ENCODE measurements around the gene FOXP1. TPM values are rescaled to one million over a fixed set of nuclear protein-coding genes. Genes with fewer than 3 reads are reported as not detected.

Gene FOXP1
- total and polyA plus RNA-seq, 2 donors (not counting 1 experiment from before 2014, with no cell fraction given), result 70.3 to 101 TPM

DNA sequence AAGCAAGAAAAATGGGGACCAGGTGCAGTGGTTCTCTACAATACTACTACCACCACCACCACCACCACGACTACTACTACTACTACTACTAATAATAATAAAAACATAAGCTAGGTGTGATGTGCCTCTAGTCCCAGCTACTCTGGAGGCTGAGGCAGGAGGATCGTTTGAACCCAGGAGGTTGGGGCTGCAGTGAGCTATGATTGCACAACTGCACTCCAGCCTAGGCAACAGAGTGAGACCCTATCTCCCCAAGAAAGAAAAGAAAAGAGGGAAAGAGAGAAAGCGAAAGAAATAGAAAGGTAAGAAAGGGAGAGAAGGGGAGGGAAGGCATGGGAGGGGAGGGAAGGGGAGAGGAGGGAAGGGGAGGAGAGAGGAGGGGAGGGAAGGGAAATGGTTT is 350.6 kb downstream of the FOXP1 start:
- Histone ChIP-seq H3K27ac (ENCODE audit: insufficient read depth, low read length) (no peak overlapping the region), H3K4me3 (replicated peaks in 1 of 4; ENCODE audit: control extremely low read depth in 1 of 4, insufficient read depth in 1 of 4, low read depth in 3 of 4, low read length in 4 of 4) (no peak overlapping the region), H3K27me3 (ENCODE audit: control insufficient read depth, insufficient read depth, low read length) (no peaks in the 10 kb centered on the region), H3K4me1 (ENCODE audit: control insufficient read depth, extremely low read depth, insufficient read depth, low read length) (no peaks in the 10 kb centered on the region), H3K9me3 (ENCODE audit: control insufficient read depth, insufficient read depth, low read depth, low read length) (no peaks in the 10 kb centered on the region), H3K4me2 (ENCODE audit: extremely low read depth, insufficient read depth, low read length) (no peak overlapping the region), H3K79me2 (ENCODE audit: control insufficient read depth, insufficient read depth, low read length) (no peaks in the 10 kb centered on the region), H4K20me1 (ENCODE audit: control insufficient read depth, extremely low read depth, insufficient read depth, low read length) (no peaks in the 10 kb centered on the region), H3K36me3 (ENCODE audit: control insufficient read depth, insufficient read depth, low read length) (no peaks in the 10 kb centered on the region), H3K9ac (ENCODE audit: insufficient read depth, low read length) (no peak overlapping the region), H2AFZ (ENCODE audit: low read length) (no peak overlapping the region)
- no peak for TF ChIP-seq EZH2 (IDR thresholded peaks at IDR 0.05; ENCODE audit: low read length, missing control alignments)
- no peak for DNase-seq (ENCODE audit: low read depth in 2 of 2)

DNA sequence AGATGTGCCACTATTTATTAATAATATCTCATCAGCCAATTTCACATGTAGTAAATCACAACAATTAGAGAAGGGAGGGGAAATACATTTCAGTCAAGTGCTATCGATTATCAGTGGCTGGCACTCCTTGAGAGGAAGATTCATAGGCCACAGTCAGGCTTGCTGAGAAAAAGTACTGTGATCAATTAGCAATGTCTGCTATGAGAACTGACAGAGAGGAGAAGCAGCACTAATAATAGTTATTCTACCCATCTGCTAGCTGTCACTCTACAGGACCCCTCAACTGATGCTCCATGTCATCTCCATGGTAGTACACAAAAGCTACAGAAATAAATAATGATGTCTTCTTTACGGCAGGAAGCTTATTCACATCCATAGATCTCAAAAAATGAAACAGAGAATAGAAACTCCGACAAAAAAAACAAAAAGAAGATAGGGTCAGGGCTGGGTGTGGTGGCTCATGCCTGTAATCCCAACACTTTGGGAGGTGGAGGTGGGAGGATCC is 351.3 kb downstream of the FOXP1 start:
- Histone ChIP-seq H3K4me2 (ENCODE audit: extremely low read depth, insufficient read depth, low read length) (no peak overlapping the region), H3K36me3 (ENCODE audit: control insufficient read depth, insufficient read depth, low read length) (no peaks in the 10 kb centered on the region), H2AFZ (ENCODE audit: low read length) (no peak overlapping the region), H3K27me3 (ENCODE audit: control insufficient read depth, insufficient read depth, low read length) (no peaks in the 10 kb centered on the region), H3K4me1 (ENCODE audit: control insufficient read depth, extremely low read depth, insufficient read depth, low read length) (no peaks in the 10 kb centered on the region), H3K27ac (ENCODE audit: insufficient read depth, low read length) (no peak overlapping the region), H3K79me2 (ENCODE audit: control insufficient read depth, insufficient read depth, low read length) (no peaks in the 10 kb centered on the region), H3K4me3 (replicated peaks in 1 of 4; ENCODE audit: control extremely low read depth in 1 of 4, insufficient read depth in 1 of 4, low read depth in 3 of 4, low read length in 4 of 4) (no peak overlapping the region), H3K9me3 (ENCODE audit: control insufficient read depth, insufficient read depth, low read depth, low read length) (no peaks in the 10 kb centered on the region), H4K20me1 (ENCODE audit: control insufficient read depth, extremely low read depth, insufficient read depth, low read length) (no peaks in the 10 kb centered on the region), H3K9ac (ENCODE audit: insufficient read depth, low read length) (no peak overlapping the region)
- no peak for DNase-seq (ENCODE audit: low read depth in 2 of 2)
- TF ChIP-seq EZH2 (IDR thresholded peaks at IDR 0.05; ENCODE audit: low read length, missing control alignments), result no peak
- TF ChIP-seq, protein P1, sequence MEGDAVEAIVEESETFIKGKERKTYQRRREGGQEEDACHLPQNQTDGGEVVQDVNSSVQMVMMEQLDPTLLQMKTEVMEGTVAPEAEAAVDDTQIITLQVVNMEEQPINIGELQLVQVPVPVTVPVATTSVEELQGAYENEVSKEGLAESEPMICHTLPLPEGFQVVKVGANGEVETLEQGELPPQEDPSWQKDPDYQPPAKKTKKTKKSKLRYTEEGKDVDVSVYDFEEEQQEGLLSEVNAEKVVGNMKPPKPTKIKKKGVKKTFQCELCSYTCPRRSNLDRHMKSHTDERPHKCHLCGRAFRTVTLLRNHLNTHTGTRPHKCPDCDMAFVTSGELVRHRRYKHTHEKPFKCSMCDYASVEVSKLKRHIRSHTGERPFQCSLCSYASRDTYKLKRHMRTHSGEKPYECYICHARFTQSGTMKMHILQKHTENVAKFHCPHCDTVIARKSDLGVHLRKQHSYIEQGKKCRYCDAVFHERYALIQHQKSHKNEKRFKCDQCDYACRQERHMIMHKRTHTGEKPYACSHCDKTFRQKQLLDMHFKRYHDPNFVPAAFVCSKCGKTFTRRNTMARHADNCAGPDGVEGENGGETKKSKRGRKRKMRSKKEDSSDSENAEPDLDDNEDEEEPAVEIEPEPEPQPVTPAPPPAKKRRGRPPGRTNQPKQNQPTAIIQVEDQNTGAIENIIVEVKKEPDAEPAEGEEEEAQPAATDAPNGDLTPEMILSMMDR (conservative IDR thresholded peaks at IDR 0.05 in 1 of 2, IDR thresholded peaks at IDR 0.05 in 1 of 2; ENCODE audit: low read depth in 1 of 2, low read length in 2 of 2), result no peak

DNA sequence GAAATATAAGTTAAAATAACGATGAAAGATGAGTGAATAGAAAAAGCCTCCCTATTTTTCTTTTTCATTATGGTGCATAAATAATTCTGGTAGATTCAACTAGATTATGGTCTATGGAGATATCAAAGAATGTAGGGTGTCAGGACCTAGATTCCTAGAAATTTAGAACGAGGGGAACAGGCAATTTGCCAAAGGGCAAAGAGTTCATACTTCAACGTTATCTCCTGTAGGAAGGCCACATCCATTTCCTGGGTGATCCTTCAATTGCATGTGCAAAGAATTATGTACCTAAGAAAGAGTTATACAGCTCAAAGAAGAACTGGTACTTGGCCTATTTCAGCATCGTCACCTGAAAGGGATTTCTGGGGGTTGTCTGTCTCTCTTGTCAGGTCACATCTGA is 351.8 kb downstream of the FOXP1 start:
- H4K20me1 ChIP-seq (ENCODE audit: control insufficient read depth, extremely low read depth, insufficient read depth, low read length), result no peaks in the 10 kb centered on the region
- no peak overlapping the region for H3K4me2 ChIP-seq (ENCODE audit: extremely low read depth, insufficient read depth, low read length)
- H3K36me3 ChIP-seq (ENCODE audit: control insufficient read depth, insufficient read depth, low read length), result no peaks in the 10 kb centered on the region
- TF ChIP-seq, protein P1 (conservative IDR thresholded peaks at IDR 0.05 in 1 of 2, IDR thresholded peaks at IDR 0.05 in 1 of 2; ENCODE audit: low read depth in 1 of 2, low read length in 2 of 2), result no peak
- H3K4me3 ChIP-seq (replicated peaks in 1 of 4; ENCODE audit: control extremely low read depth in 1 of 4, insufficient read depth in 1 of 4, low read depth in 3 of 4, low read length in 4 of 4), result no peak overlapping the region
- no peaks in the 10 kb centered on the region for H3K9me3 ChIP-seq (ENCODE audit: control insufficient read depth, insufficient read depth, low read depth, low read length)
- peaks cover 4% of the 10 kb centered on the region for H3K4me1 ChIP-seq (ENCODE audit: control insufficient read depth, extremely low read depth, insufficient read depth, low read length)
- H3K27me3 ChIP-seq (ENCODE audit: control insufficient read depth, insufficient read depth, low read length), result no peaks in the 10 kb centered on the region
- H3K27ac ChIP-seq (ENCODE audit: insufficient read depth, low read length), result no peak overlapping the region
- no peaks in the 10 kb centered on the region for H3K79me2 ChIP-seq (ENCODE audit: control insufficient read depth, insufficient read depth, low read length)
- no peak for DNase-seq (ENCODE audit: low read depth in 2 of 2)
- no peak overlapping the region for H2AFZ ChIP-seq (ENCODE audit: low read length)
- no peak overlapping the region for H3K9ac ChIP-seq (ENCODE audit: insufficient read depth, low read length)

Measured in fibroblast of lung (primary cell).